Fibroblast of lung (primary cell): Measurements from ENCODE around the gene STARD13.

Experiments
- CTCF ChIP-seq, 2 donors: IDR thresholded peaks in 1 of 2; conservative IDR thresholded peaks in 1 of 2; 1 replicate in 1 of 2; 2 replicates in 1 of 2; pipeline ENCODE4 v1.5.1; 2011 to 2012; ENCODE audit warnings: low read length in 2 of 2, control low read depth in 1 of 2, inconsistent platforms in 1 of 2, low read depth in 1 of 2, mild to moderate bottlenecking in 1 of 2
- EZH2 ChIP-seq: IDR thresholded peaks from 2 replicates; pipeline ENCODE4 v1.5.1; 2012; ENCODE audit warnings: low read length, control low read depth, mild to moderate bottlenecking; ENCODE audit errors: missing control alignments

DNA sequence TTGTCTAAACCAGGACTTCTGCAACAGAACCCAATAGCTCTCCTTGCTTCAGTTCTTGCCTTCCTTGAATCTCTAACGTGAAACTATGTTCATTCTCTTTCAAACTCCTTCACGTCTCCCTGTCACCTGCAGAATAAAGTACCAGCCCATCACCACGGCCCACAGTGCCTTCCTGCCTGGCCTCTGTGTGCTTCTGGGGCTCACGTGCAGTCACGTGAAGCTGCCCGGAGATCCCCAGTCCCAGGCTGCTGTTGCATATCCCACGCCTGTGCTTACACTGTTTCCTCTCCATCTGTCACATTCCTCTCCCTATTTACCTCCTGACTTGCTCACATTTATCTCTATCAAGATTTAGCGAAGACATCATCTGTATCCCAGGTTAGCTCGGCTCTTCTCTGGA is 102.8 kb downstream of the STARD13 start:
- TF ChIP-seq CTCF (conservative IDR thresholded peaks at IDR 0.05 in 1 of 2, IDR thresholded peaks at IDR 0.05 in 1 of 2; ENCODE audit: low read depth in 1 of 2, low read length in 2 of 2) = no peak
- TF ChIP-seq EZH2 = no peak
